Measurements from ENCODE around the gene LAMC1.
A peak's percentile ranks its signal among the peaks of the same experiment; 100 is the strongest.

DNA sequence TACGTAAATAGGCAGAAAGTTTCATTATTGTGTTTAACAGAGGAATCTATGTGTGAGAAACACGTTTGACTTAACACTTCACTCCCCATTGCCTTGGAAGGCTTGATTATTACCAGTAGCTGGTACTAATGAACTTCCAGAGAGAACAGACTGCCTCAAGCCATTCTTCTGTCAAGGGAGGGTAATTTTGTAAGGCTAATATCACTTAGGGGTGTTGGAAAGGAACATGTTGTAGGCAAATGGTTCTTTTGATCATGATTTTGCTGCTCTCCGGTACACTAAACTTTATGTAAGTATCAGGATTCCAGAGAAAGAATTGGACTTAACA lies 1.8 kb downstream of the LAMC1 start:
- TF ChIP-seq, protein P1, sequence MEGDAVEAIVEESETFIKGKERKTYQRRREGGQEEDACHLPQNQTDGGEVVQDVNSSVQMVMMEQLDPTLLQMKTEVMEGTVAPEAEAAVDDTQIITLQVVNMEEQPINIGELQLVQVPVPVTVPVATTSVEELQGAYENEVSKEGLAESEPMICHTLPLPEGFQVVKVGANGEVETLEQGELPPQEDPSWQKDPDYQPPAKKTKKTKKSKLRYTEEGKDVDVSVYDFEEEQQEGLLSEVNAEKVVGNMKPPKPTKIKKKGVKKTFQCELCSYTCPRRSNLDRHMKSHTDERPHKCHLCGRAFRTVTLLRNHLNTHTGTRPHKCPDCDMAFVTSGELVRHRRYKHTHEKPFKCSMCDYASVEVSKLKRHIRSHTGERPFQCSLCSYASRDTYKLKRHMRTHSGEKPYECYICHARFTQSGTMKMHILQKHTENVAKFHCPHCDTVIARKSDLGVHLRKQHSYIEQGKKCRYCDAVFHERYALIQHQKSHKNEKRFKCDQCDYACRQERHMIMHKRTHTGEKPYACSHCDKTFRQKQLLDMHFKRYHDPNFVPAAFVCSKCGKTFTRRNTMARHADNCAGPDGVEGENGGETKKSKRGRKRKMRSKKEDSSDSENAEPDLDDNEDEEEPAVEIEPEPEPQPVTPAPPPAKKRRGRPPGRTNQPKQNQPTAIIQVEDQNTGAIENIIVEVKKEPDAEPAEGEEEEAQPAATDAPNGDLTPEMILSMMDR (IDR thresholded peaks at IDR 0.05) = no peak
- TF ChIP-seq POLR2AphosphoS5 (IDR thresholded peaks at IDR 0.05; ENCODE audit: low read depth, low read length) (no peak), EP300 (IDR thresholded peaks at IDR 0.05; ENCODE audit: borderline replicate concordance in 1 of 2, low read depth in 1 of 2, low read length in 1 of 2) (no peak), YY1 (IDR thresholded peaks at IDR 0.05; ENCODE audit: low read depth) (no peak), SIN3A (IDR thresholded peaks at IDR 0.05; ENCODE audit: borderline replicate concordance, low read depth, low read length) (no peak), CHD2 (IDR thresholded peaks at IDR 0.05; ENCODE audit: low read length, partially characterized antibody) (no peak), EZH2phosphoT487 (IDR thresholded peaks at IDR 0.05; ENCODE audit: borderline replicate concordance, low read depth) (no peak), FOXM1 (IDR thresholded peaks at IDR 0.05; ENCODE audit: low read depth) (no peak), RFX5 (IDR thresholded peaks at IDR 0.05; ENCODE audit: low read length) (no peak), TAF1 (IDR thresholded peaks at IDR 0.05; ENCODE audit: borderline replicate concordance, low read depth, low read length) (no peak), GATA2 (CRISPR knock-in tag; IDR thresholded peaks at IDR 0.05) (no peak), MXI1 (IDR thresholded peaks at IDR 0.05; ENCODE audit: low read depth, low read length) (0 out of 2 replicates have a peak, but pooled peaks have one; percentile 3)

All from SK-N-SH (cell line).